ENCODE results near the gene NEB.

DNA sequence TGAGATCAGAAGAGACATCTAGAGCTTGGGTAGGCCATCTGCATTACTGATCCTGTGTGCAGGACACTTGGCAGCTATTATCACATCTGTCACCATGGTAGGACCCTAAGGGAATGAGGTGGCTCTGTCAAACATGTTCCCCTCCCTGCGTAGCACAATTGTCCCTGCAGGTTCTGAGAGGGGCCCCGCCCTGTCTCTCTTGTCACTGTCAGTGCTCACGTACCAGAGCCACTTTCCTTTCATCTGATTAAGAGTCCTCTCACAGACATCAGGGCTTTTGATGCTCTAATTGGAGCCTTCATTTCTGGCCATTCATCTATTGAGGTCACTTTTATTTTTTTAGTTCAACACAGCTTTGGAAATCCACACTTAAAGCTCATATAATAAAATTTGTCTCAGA is 38.5 kb downstream of the NEB start:
- TF ChIP-seq, protein P1, sequence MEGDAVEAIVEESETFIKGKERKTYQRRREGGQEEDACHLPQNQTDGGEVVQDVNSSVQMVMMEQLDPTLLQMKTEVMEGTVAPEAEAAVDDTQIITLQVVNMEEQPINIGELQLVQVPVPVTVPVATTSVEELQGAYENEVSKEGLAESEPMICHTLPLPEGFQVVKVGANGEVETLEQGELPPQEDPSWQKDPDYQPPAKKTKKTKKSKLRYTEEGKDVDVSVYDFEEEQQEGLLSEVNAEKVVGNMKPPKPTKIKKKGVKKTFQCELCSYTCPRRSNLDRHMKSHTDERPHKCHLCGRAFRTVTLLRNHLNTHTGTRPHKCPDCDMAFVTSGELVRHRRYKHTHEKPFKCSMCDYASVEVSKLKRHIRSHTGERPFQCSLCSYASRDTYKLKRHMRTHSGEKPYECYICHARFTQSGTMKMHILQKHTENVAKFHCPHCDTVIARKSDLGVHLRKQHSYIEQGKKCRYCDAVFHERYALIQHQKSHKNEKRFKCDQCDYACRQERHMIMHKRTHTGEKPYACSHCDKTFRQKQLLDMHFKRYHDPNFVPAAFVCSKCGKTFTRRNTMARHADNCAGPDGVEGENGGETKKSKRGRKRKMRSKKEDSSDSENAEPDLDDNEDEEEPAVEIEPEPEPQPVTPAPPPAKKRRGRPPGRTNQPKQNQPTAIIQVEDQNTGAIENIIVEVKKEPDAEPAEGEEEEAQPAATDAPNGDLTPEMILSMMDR (IDR thresholded peaks at IDR 0.05), result no peak
- no peak for TF ChIP-seq EP300 (IDR thresholded peaks at IDR 0.05; ENCODE audit: low read depth)
- TF ChIP-seq POLR2AphosphoS5 (IDR thresholded peaks at IDR 0.05), result no peak
- TF ChIP-seq POLR2A (IDR thresholded peaks at IDR 0.05), result no peak

Data from transverse colon (tissue), 4 donors.